ENCODE data around the gene UBAP1L.
"Not testable (repeated sequence)": the region's sequence is repeated elsewhere in the genome, so short reads cannot be mapped to it uniquely, and the experiment has no call there.

The UBAP1L gene

GRCh38 chr15:65115086-65115485, at the start of gene UBAP1L:
TSS of gene UBAP1L (minus strand) at chr15:65115200. CDS start at chr15:65106215, 8,985 bp downstream.
- DNase-seq: no peak

- DNase-seq: no peak
Observed at GRCh38 chr15:65164139-65164538, 49.1 kb upstream of the UBAP1L start.

GRCh38 chr15:65163041-65163440, 48.0 kb upstream of the UBAP1L start:
- no peak for DNase-seq

GRCh38 chr15:65156692-65157091, 41.7 kb upstream of the UBAP1L start:
- no peak for DNase-seq

- DNase-seq: no peak
Observed at GRCh38 chr15:65154720-65155119, 39.7 kb upstream of the UBAP1L start.

- no peak for DNase-seq
Observed at GRCh38 chr15:65147902-65148301, 32.9 kb upstream of the UBAP1L start.

DNA sequence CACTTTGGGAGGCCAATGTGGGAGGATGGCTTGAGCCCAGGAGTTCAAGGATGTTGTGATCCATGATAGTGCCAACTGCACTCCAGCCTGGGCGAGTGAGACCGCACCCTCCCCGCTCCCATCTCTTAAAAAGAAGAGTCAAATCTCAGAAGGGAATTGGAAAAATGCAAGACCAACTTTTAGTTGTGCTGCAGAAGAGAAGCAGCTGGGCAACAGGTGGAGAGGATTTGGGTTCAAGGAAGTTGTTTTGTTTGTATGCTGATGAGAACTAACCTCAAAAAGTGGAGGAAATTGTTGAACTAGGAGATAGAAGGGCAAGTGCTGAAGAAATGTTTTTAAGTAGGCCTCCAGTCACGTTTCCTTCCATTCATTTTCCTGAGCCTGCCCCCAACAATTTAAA, 31.4 kb upstream of the UBAP1L start:
- DNase-seq: no peak

GRCh38 chr15:65138631-65139030, 23.6 kb upstream of the UBAP1L start:
- not testable (repeated sequence) for DNase-seq

DNA sequence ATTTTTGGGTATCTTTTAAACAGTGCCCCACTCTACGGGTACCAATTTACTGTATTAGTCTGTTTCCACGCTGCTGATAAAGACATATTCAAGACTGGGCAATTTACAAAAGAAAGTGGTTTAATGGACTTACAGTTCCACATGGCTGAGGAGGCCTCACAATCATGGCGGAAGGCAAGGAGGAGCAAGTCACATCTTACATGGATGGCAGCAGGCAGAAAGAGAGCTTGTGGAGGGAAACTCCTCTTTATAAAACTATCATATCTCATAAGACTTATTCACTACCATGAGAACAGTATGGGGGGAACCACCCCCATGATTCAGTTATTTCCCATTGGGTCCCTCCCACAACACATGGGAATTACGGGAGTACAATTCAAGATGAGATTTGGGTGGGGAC, 22.9 kb upstream of the UBAP1L start:
- DNase-seq: not testable (repeated sequence)

GRCh38 chr15:65137089-65137488, 22.1 kb upstream of the UBAP1L start:
- DNase-seq: not testable (repeated sequence)

DNA sequence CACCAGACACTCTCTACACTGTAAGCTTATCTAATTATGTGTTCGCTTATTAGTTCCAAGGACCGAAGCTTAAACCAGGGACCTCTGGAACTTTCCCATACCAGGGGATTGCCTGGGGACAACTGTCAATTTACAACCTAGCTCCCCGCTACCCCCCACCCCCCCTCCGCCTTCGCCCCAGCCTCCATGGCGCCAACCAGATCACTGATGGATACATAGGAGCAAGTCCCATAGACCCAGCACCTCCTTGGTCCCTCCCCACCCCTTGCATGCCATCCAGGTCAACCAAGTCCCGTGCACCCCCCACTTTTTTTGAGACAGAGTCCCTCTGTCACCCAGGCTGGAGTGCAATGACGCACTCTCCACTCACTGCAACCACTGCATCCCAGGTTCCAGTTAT, 19.5 kb upstream of the UBAP1L start:
- no peak for DNase-seq

GRCh38 chr15:65133548-65134200, 18.7 kb upstream of the UBAP1L start, which contains the start of gene PDCD7:
TSS of gene PDCD7 (minus strand) at chr15:65133808. CDS start at chr15:65133781, 27 bp downstream.
- peak; percentile 76 for DNase-seq

DNA sequence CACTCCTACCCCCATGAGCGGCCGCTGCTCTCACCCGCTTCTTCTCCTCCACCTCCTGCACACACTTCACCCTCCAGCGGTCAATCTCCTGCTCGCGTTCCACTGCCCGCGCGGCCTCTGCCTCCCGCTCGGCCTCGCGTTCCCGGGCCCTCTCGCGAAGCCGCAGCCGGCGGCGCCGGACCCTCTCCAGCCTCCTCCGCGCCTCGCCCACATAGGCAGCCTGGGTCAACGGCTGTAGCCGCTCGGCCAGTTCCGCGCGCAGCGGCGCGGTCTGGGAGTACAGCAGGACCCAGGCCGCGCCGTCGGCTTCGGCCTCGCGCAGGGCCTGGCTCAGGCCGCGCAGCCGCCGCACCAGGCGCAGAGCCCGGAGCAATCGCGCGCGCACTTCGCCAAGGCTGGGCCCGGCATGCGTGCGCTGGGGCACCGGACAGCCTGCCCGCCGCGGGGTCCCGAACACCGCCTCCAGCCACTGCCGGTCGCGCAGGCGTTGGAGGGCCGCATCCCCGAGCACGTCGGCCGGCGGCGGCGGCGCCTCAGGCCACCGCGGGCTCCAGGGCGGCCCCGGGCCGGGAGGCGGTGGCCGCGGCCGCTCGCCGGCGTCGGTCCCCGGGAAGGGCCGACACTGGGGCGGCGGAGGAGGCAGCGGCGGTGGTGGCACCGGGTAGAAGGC, 18.0 kb upstream of the UBAP1L start:
- DNase-seq: no peak

DNA sequence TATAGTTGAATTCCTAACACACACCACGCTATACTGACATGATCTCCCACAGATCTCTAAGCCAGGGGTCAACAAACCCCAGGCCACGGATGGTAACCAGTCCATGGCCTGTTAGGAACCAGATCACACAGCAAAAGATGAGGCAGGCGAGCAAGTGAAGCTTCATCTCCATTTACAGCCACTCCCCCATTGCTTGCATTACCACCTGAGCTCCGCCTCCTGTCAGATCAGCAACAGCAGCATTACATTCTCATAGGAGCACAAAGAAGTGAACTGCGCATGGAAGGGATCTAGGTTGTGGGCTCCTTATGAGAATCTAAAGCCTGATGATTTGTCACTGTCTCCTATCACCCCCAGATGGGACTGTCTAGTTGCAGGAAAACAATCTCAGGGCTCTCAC, 15.9 kb upstream of the UBAP1L start:
- DNase-seq: no peak

- DNase-seq: no peak
Observed at GRCh38 chr15:65115542-65115941, 542 bp upstream of the UBAP1L start.

DNA sequence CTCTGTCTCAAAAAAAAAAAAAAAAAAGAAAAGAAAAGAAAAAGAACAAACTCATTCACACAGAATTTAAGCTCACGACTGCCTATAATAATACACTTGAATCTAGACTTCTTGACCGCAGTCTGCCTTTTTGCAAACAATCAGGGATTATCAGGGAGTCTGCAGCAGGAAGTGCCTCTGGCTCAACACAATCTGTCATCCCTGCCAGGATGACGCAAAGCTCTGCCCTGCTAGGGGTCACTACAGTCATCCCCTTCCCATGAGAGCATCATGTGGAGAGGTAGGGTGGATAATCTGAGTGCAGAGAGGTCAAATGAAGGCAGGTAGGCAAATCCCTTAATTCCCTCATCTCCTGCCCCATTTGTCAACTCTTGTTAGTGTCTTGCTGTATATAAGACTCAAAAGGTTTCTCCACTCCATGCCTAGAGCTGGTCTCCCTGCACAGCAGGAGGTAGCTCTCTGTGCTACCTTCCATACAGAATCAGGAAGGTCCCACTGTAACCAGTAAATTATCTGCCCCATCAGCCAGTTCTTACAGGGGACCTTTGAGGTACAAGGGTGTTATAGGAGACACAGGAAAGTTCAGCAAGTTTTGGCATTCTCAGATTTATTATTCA, 4.2 kb downstream of the UBAP1L start:
- no peak for DNase-seq

GRCh38 chr15:65106011-65106590, 8.9 kb downstream of the UBAP1L start:
- no peak for DNase-seq

GRCh38 chr15:65105038-65105437, 10.0 kb downstream of the UBAP1L start:
- DNase-seq: no peak

- no peak for DNase-seq
Observed at GRCh38 chr15:65102912-65103311, 12.1 kb downstream of the UBAP1L start.

- DNase-seq: no peak
Observed at GRCh38 chr15:65101891-65102708, 12.9 kb downstream of the UBAP1L start.

DNA sequence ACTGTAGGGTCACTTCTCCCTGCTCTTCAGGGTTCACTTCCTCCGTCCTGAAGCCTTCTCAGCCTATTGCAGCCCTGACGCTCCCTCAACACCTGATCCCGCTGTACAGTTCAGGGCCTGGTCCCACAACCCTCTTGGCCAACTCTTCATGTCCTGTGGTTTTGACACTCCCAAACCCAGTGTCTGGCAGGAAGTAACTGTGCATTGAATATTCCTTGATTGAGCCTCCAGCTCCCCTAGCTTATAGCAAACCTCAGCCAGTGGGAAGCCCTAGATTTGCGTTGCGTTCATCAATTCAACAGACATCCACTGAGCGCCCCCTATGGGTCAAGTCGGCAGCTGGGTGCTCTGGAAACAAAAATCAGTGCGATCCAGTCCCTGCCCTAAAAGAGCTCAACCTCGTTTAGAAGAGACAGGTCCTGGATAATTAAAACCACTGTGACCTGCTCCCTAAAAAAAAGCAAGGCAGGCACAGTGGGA, 13.5 kb downstream of the UBAP1L start:
- no peak for DNase-seq

- no peak for DNase-seq
Observed at GRCh38 chr15:65100442-65100841, 14.6 kb downstream of the UBAP1L start.

GRCh38 chr15:65099801-65100200, 15.2 kb downstream of the UBAP1L start:
- not testable (repeated sequence) for DNase-seq
